GM12878 (cell line): ENCODE results near the gene MPP7. TPM values are rescaled to one million over a fixed set of nuclear protein-coding genes. Genes with fewer than 3 reads are reported as not detected.

Source experiments
- ATAC-seq: fragments of 200-7000 bp; cut with Tn5 transposase; 3 replicates; pipeline ENCODE4 v1.9.1; 2020; ENCODE audit warnings: mild to moderate bottlenecking, moderate library complexity
- BruUV-seq: library from RNA; stranded (reverse); fragments of 400-500 nt; replicated peaks from 2 replicates; lab custom pipeline; 2021; lab: Mats Ljungman, UMichigan
- CTCF ChIA-PET: fragments of 300-600 bp; sonication (Branson Sonifier 250); formaldehyde crosslinking; extraction: SDS; loops from one replicate; lab custom pipeline; 2021; ENCODE audit warnings: inconsistent platforms; lab: Yijun Ruan, JAX
- POLR2A ChIA-PET: fragments of 350-600 bp; formaldehyde crosslinking; extraction: SDS; loops from one replicate; lab custom pipeline; 2021; ENCODE audit warnings: inconsistent platforms; lab: Charles Lee
- RAD21 ChIA-PET: fragments of 300-600 bp; sonication (Branson Sonifier 250); formaldehyde crosslinking; loops from one replicate; lab custom pipeline; 2023; ENCODE audit warnings: antibody characterized with exemption; ENCODE audit not compliant: unreplicated experiment; lab: Charles Lee
- SMC1A ChIA-PET: fragments of 300-600 bp; sonication (Branson Sonifier 250); formaldehyde crosslinking; loops from one replicate; lab custom pipeline; 2023; ENCODE audit not compliant: unreplicated experiment, uncharacterized antibody; lab: Charles Lee
- DNase-seq: peaks from one replicate; pipeline ENCODE4 v3.0.0-alpha.2; 2011; ENCODE audit warnings: low read depth, low spot score
- FAIRE-seq: peaks from 3 replicates; lab custom pipeline; 2011; peaks lifted over from hg19 to GRCh38; lab: Jason Lieb, UNC
- H2AFZ ChIP-seq: 2 replicates; pipeline ENCODE4 v1.6.0; 2011; ENCODE audit warnings: low read depth, low read length, control low read depth; ENCODE audit not compliant: control insufficient read depth
- H3K27ac ChIP-seq: 2 replicates; pipeline ENCODE4 v1.5.1; 2011; ENCODE audit warnings: control low read depth; ENCODE audit not compliant: control insufficient read depth, insufficient read depth
- H3K27me3 ChIP-seq, 2 experiments: replicated peaks in 1 of 2; 2 replicates each; pipeline versions ENCODE4 v1.6.0 to v1.6.1; 2011; ENCODE audit warnings: low read length in 1 of 2; ENCODE audit not compliant: control insufficient read depth in 2 of 2, insufficient read depth in 2 of 2
- H3K36me3 ChIP-seq, 2 experiments: 2 replicates each; pipeline ENCODE4 v1.5.1; 2011; ENCODE audit warnings: low read length in 1 of 2; ENCODE audit not compliant: control insufficient read depth in 2 of 2, insufficient read depth in 2 of 2
- H3K4me1 ChIP-seq: 2 replicates; pipeline ENCODE4 v1.6.1; 2011; ENCODE audit warnings: mild to moderate bottlenecking, low read length, moderate library complexity, mixed read lengths; ENCODE audit not compliant: control insufficient read depth, insufficient read depth
- H3K4me2 ChIP-seq: 2 replicates; pipeline ENCODE4 v1.6.0; 2011; ENCODE audit warnings: control low read depth; ENCODE audit not compliant: control insufficient read depth, insufficient read depth
- H3K4me3 ChIP-seq: fragments of 200-600 bp; sonication (generic); 2 replicates; pipeline ENCODE4 v1.5.1; 2016
- H3K79me2 ChIP-seq: 2 replicates; pipeline ENCODE4 v1.6.0; 2011; ENCODE audit warnings: low read length; ENCODE audit not compliant: control insufficient read depth, insufficient read depth
- H3K9ac ChIP-seq: 2 replicates; pipeline ENCODE4 v1.8.0; 2011; ENCODE audit warnings: low read length, control low read depth, mixed read lengths; ENCODE audit not compliant: control insufficient read depth, insufficient read depth
- H3K9me3 ChIP-seq: replicated peaks from 3 replicates; pipeline ENCODE4 v1.5.1; 2011; ENCODE audit warnings: mild to moderate bottlenecking, low read length; ENCODE audit not compliant: control insufficient read depth, insufficient read depth
- H4K20me1 ChIP-seq: 2 replicates; pipeline ENCODE4 v1.6.0; 2011; ENCODE audit not compliant: control insufficient read depth, insufficient read depth
- BACH1 ChIP-seq: fragments of 450-650 bp; IDR thresholded peaks from 2 replicates; pipeline ENCODE4 v1.6.1; 2017; ENCODE audit warnings: mild to moderate bottlenecking, borderline replicate concordance
- CHD4 ChIP-seq: fragments of 200-600 bp; sonication (generic); IDR thresholded peaks from 2 replicates; pipeline ENCODE4 v1.6.1; 2016; ENCODE audit warnings: mild to moderate bottlenecking
- CTCF ChIP-seq, 3 experiments: IDR thresholded peaks in 2 of 3; conservative IDR thresholded peaks in 1 of 3; 2 replicates each; pipeline ENCODE4 v1.5.1; 2011; ENCODE audit warnings: low read depth in 3 of 3, low read length in 3 of 3, mild to moderate bottlenecking in 3 of 3, control low read depth in 2 of 3, moderate library complexity in 2 of 3, inconsistent platforms in 1 of 3, mixed read lengths in 1 of 3; ENCODE audit not compliant: control insufficient read depth in 2 of 3, insufficient read depth in 1 of 3; ENCODE audit errors: extremely low read depth in 1 of 3
- DPF2 ChIP-seq: fragments of 450-650 bp; IDR thresholded peaks from 2 replicates; pipeline ENCODE4 v1.6.1; 2017; ENCODE audit warnings: mild to moderate bottlenecking
- E4F1 ChIP-seq: fragments of 450-650 bp; IDR thresholded peaks from 2 replicates; pipeline ENCODE4 v1.6.1; 2018; ENCODE audit warnings: borderline replicate concordance, mild to moderate bottlenecking; ENCODE audit not compliant: partially characterized antibody
- EP300 ChIP-seq, 2 experiments: fragments of 150-350 bp in 1 of 2; IDR thresholded peaks; 2 replicates each; pipeline ENCODE4 v1.6.1; 2011 to 2012; ENCODE audit warnings: low read depth in 2 of 2, low read length in 2 of 2, borderline replicate concordance in 1 of 2, improper control_type of control experiment in 1 of 2, inconsistent platforms in 1 of 2; ENCODE audit not compliant: control insufficient read depth in 1 of 2
- ESRRA ChIP-seq: IDR thresholded peaks from 2 replicates; pipeline ENCODE4 v1.6.1; 2012; ENCODE audit warnings: mild to moderate bottlenecking, low read length, improper control_type of control experiment
- KAT2A ChIP-seq: conservative IDR thresholded peaks from 2 replicates; pipeline ENCODE4 v1.6.1; 2011; ENCODE audit warnings: low read depth, low read length; ENCODE audit not compliant: control insufficient read depth
- MYC ChIP-seq: IDR thresholded peaks from 2 replicates; pipeline ENCODE4 v1.6.1; 2011; ENCODE audit warnings: mild to moderate bottlenecking, low read length, moderate library complexity, inconsistent platforms; ENCODE audit not compliant: insufficient read depth, insufficient replicate concordance, insufficient read length, severe bottlenecking
- NFYB ChIP-seq: IDR thresholded peaks from 2 replicates; pipeline ENCODE4 v1.6.1; 2011; ENCODE audit warnings: low read depth, mild to moderate bottlenecking, low read length, improper control_type of control experiment, moderate library complexity; ENCODE audit not compliant: insufficient read depth
- NR2C2 ChIP-seq: IDR thresholded peaks from 2 replicates; pipeline ENCODE4 v1.6.1; 2011; ENCODE audit warnings: borderline replicate concordance, low read depth; ENCODE audit not compliant: control insufficient read depth, insufficient read length
- PAX8 ChIP-seq: fragments of 450-650 bp; IDR thresholded peaks from 2 replicates; pipeline ENCODE4 v1.6.1; 2017; ENCODE audit warnings: mild to moderate bottlenecking, moderate library complexity
- POLR2A ChIP-seq: IDR thresholded peaks from 2 replicates; pipeline ENCODE4 v1.6.1; 2011; ENCODE audit warnings: low read depth, mild to moderate bottlenecking, low read length
- POLR2AphosphoS2 ChIP-seq: IDR thresholded peaks from 2 replicates; pipeline ENCODE4 v1.6.1; 2011; ENCODE audit warnings: low read depth, mild to moderate bottlenecking, low read length, improper control_type of control experiment, moderate library complexity
- SIN3A ChIP-seq: IDR thresholded peaks from 2 replicates; pipeline ENCODE4 v1.6.1; 2012; ENCODE audit warnings: low read depth, low read length, improper control_type of control experiment
- SMARCA5 ChIP-seq: fragments of 450-650 bp; IDR thresholded peaks from 2 replicates; pipeline ENCODE4 v1.6.1; 2017; ENCODE audit warnings: mild to moderate bottlenecking
- TAF1 ChIP-seq: IDR thresholded peaks from 2 replicates; pipeline ENCODE4 v1.6.1; 2011; ENCODE audit warnings: mild to moderate bottlenecking, low read depth, low read length, borderline replicate concordance
- ZBTB4 ChIP-seq: fragments of 450-650 bp; formaldehyde crosslinking; IDR thresholded peaks from 2 replicates; pipeline ENCODE4 v1.4.0; 2022; ENCODE audit warnings: mild to moderate bottlenecking, moderate library complexity
- WGBS: methylation state at CpG from one replicate; pipeline ENCODE4 v1.1.6; 2016; ENCODE audit warnings: low lambda C conversion rate; ENCODE audit not compliant: insufficient replicate concordance, insufficient coverage; ENCODE audit errors: missing lambda C conversion rate; 5-methylcytosine and 5-hydroxymethylcytosine counted together
- in situ Hi-C: fragments of 300-500 bp; cut with MboI; formaldehyde crosslinking; loops from 9 replicates; pipeline ENCODE4 v1.14.3; 2018; ENCODE audit warnings: mixed read lengths
- intact Hi-C: fragments of 100-400 bp; cut with micrococcal nuclease; formaldehyde crosslinking; loops from one replicate; pipeline ENCODE4 v1.14.2; 2022; ENCODE audit not compliant: unreplicated experiment
- polyA plus RNA-seq, 11 experiments: library from polyadenylated mRNA; depleted of rRNA in 4 of 11; unstranded in 6 of 11; stranded (reverse) in 5 of 11; fragments of >200 nt; fragmentation: Nextera tagmentation in 4 of 11; fragmentation: Illumina TruSeq in 1 of 11; extraction: Ambion mirVana in 4 of 11; extraction: Trizol in 1 of 11; gene quantifications; 1 replicate in 1 of 11; 2 replicates in 10 of 11; pipeline versions ENCODE4 v1.2.1 to v1.2.3, GENCODE V29; 2011 to 2016; ENCODE audit warnings: inconsistent platforms in 2 of 11, missing spikeins in 2 of 11, low read depth in 1 of 11
- total RNA-seq, 4 experiments: library from RNA; depleted of rRNA in 3 of 4; stranded (reverse); fragments of >200 nt in 3 of 4; fragmentation: Illumina TruSeq in 1 of 4; extraction: Trizol in 1 of 4; gene quantifications; 2 replicates each; pipeline versions ENCODE4 v1.2.1 to v1.2.3, GENCODE V29; 2013 to 2021

MPP7 gene
- total and polyA plus RNA-seq, 10 of the 15 experiments (the other 5 are each of a cell fraction or from before 2014, with no cell fraction given) = 0.01 to 0.15 (median 0.05) TPM; not detected in 2

GRCh38 chr10:28282336-28282735, 20.5 kb downstream of the MPP7 start:
- intact Hi-C loops = no loop called here
- RAD21 ChIA-PET = no interaction called here
- Histone ChIP-seq H3K79me2 (no peaks in the 10 kb centered on the region), H3K4me1 (no peaks in the 10 kb centered on the region), H3K27me3 (no peaks in the 10 kb centered on the region), H3K9me3 (no peaks in the 10 kb centered on the region), H3K4me2 (no peak overlapping the region), H3K9ac (no peak overlapping the region), H3K27ac (no peak overlapping the region), H4K20me1 (no peaks in the 10 kb centered on the region), H3K36me3 (no peaks in the 10 kb centered on the region), H2AFZ (no peak overlapping the region), H3K4me3 (no peak overlapping the region)
- in situ Hi-C loops = no loop called here
- POLR2A ChIA-PET = no interaction called here
- FAIRE-seq (no peak), ATAC-seq (no peak), DNase-seq (no peak)
- SMC1A ChIA-PET = interaction anchor here (0.9 kb wide), 1 partner anchor 32 kb away, joined by 3 read pairs; no protein-coding TSS in a partner anchor
- CTCF ChIA-PET = no interaction called here
- WGBS = 28% methylated on average over 5 of the region's 5 CpGs
- no TSS peak for BruUV-seq
- TF ChIP-seq PAX8 = no peak
- no peak for TF ChIP-seq NR2C2
- no peak for TF ChIP-seq DPF2
- no peak for TF ChIP-seq POLR2AphosphoS2
- TF ChIP-seq POLR2A = no peak
- TF ChIP-seq SIN3A = no peak
- no peak for TF ChIP-seq SMARCA5
- TF ChIP-seq TAF1 = no peak
- no peak for TF ChIP-seq E4F1
- TF ChIP-seq CHD4 = no peak
- TF ChIP-seq KAT2A = no peak
- TF ChIP-seq MYC = no peak
- no peak for TF ChIP-seq EP300 (IDR thresholded peaks at IDR 0.05; ENCODE audit: borderline replicate concordance in 1 of 2, control insufficient read depth in 1 of 2, low read depth in 2 of 2, low read length in 2 of 2)
- TF ChIP-seq ZBTB4 (CRISPR knock-in tag) = no peak
- TF ChIP-seq ESRRA = no peak
- no peak for TF ChIP-seq NFYB
- no peak for TF ChIP-seq BACH1
- TF ChIP-seq CTCF (IDR thresholded peaks at IDR 0.05 in 2 of 3, conservative IDR thresholded peaks at IDR 0.05 in 1 of 3; ENCODE audit: control insufficient read depth in 2 of 3, extremely low read depth in 1 of 3, insufficient read depth in 1 of 3, low read depth in 3 of 3, low read length in 3 of 3) = no peak
